Stimulated activated CD4-positive, alpha-beta T cell treated with anti-CD3 and anti-CD28 coated beads, Interleukin-2, amount 100 ng/mL, for 48 hours (primary cell): ENCODE measurements around the gene POMT2.

Experiments used
- DNase-seq, 2 donors: peaks; one replicate each; pipeline ENCODE4 v3.0.0-alpha.2; 2020

The POMT2 gene

GRCh38 chr14:77236814-77237213, 83.9 kb downstream of the POMT2 start:
- DNase-seq: no peak

DNA sequence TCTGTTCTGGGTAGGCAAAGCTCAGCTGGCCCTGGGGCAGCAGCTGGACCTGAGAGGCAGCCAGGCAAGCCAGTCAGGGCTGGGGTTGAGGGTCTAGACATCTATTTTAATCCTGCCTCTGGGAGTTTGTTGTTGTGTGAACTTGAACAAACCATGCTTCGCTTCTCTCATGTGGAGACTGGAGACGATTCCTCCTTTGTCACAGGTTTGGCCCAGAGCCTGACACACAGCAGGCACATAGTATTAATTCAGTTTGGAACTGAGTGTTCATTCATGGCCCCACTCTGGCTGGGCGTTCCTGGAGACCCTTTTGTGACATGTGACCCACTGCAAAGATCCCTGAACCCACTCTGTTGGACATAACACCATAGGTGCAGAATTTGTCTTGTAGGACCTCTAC, 89.0 kb downstream of the POMT2 start:
- no peak for DNase-seq

DNA sequence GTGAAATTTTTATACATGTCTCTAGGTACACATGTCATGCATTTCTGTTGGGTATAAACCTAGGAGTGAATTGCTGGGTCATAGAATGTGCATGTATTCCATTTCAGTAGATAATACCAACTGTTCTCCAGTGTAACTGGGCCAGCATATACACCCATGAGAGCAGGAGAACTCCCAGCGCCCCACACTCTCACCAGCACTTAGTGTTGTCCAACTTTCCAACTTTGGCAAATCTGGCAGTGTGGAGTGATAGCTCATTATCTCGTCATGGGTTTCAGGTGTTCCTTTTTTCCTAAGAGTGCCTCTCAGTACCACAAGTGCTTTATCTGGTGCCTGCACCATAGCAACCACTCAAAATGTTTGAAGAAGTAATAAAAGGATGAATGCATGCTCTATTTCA, 89.8 kb downstream of the POMT2 start:
- DNase-seq: no peak

GRCh38 chr14:77228056-77228455, 92.6 kb downstream of the POMT2 start:
- no peak for DNase-seq

GRCh38 chr14:77225892-77226557, 94.7 kb downstream of the POMT2 start:
- no peak for DNase-seq

GRCh38 chr14:77225254-77225653, 95.4 kb downstream of the POMT2 start:
- DNase-seq: no peak
